Hepatocyte (in vitro differentiated cells): Measurements from ENCODE around the gene TBCD. TPM values are rescaled to one million over a fixed set of nuclear protein-coding genes. Genes with fewer than 3 reads are reported as not detected.

ENCODE experiments used
- DNase-seq: peaks from one replicate; pipeline ENCODE4 v3.0.0-alpha.2; 2016; ENCODE audit warnings: low spot score
- H2AFZ ChIP-seq: fragments of 200-600 bp; sonication (generic); 2 replicates; pipeline ENCODE4 v1.6.0; 2016; ENCODE audit warnings: antibody characterized with exemption, mild to moderate bottlenecking
- H3K27ac ChIP-seq: fragments of 200-600 bp; sonication (generic); 2 replicates; pipeline ENCODE4 v1.5.1; 2016; ENCODE audit warnings: mild to moderate bottlenecking
- H3K27me3 ChIP-seq: fragments of 200-600 bp; sonication (generic); 2 replicates; pipeline ENCODE4 v1.6.1; 2016
- H3K36me3 ChIP-seq: fragments of 200-600 bp; sonication (generic); replicated peaks from 2 replicates; pipeline ENCODE4 v1.5.1; 2016; ENCODE audit warnings: low read depth; ENCODE audit not compliant: insufficient read depth
- H3K4me1 ChIP-seq: fragments of 200-600 bp; sonication (generic); 2 replicates; pipeline ENCODE4 v1.5.1; 2016; ENCODE audit warnings: mild to moderate bottlenecking, moderate library complexity; ENCODE audit not compliant: insufficient read depth
- H3K4me2 ChIP-seq: fragments of 200-600 bp; sonication (generic); 2 replicates; pipeline ENCODE4 v1.6.0; 2016
- H3K4me3 ChIP-seq: fragments of 200-600 bp; sonication (generic); 2 replicates; pipeline ENCODE4 v1.5.1; 2016; ENCODE audit warnings: mild to moderate bottlenecking
- H3K79me2 ChIP-seq: fragments of 200-600 bp; sonication (generic); 2 replicates; pipeline ENCODE4 v1.6.0; 2017; ENCODE audit warnings: mild to moderate bottlenecking
- H3K9me2 ChIP-seq: fragments of 200-600 bp; sonication (generic); replicated peaks from 2 replicates; pipeline ENCODE4 v1.6.0; 2017; ENCODE audit warnings: mild to moderate bottlenecking; ENCODE audit not compliant: insufficient read depth
- H3K9me3 ChIP-seq: fragments of 200-600 bp; sonication (generic); 2 replicates; pipeline ENCODE4 v1.5.1; 2016; ENCODE audit warnings: low read depth, mild to moderate bottlenecking
- H4K20me1 ChIP-seq: fragments of 200-600 bp; sonication (generic); 2 replicates; pipeline ENCODE4 v1.6.0; 2016; ENCODE audit warnings: mild to moderate bottlenecking; ENCODE audit not compliant: insufficient read depth, poor library complexity, severe bottlenecking
- EZH2 ChIP-seq: fragments of 200-600 bp; sonication (generic); IDR thresholded peaks from 2 replicates; pipeline ENCODE4 v1.6.1; 2016; ENCODE audit warnings: antibody characterized with exemption, mild to moderate bottlenecking, borderline replicate concordance
- EZH2phosphoT487 ChIP-seq: fragments of 200-600 bp; sonication (generic); IDR thresholded peaks from one replicate; pipeline ENCODE4 v1.6.1; 2018; ENCODE audit warnings: antibody characterized with exemption, mild to moderate bottlenecking, low read depth, moderate library complexity; ENCODE audit not compliant: unreplicated experiment, severe bottlenecking
- WGBS: methylation state at CpG from one replicate; pipeline ENCODE4 v1.1.6; 2016; ENCODE audit warnings: low lambda C conversion rate; ENCODE audit errors: missing lambda C conversion rate; 5-methylcytosine and 5-hydroxymethylcytosine counted together
- polyA plus RNA-seq: library from polyadenylated mRNA; unstranded; fragments of >200 nt; fragmentation: Nextera tagmentation; extraction: Ambion mirVana; gene quantifications from 2 replicates; pipeline ENCODE4 v1.2.1, GENCODE V29; 2016
- total RNA-seq: library from RNA; depleted of rRNA; stranded (reverse); fragments of >200 nt; gene quantifications from 2 replicates; pipeline ENCODE4 v1.2.3, GENCODE V29; 2014
- TF ChIP-seq, protein P1 (sequence below): fragments of 200-600 bp; sonication (generic); IDR thresholded peaks from 2 replicates; pipeline ENCODE4 v1.5.1; 2016; ENCODE audit warnings: antibody characterized with exemption, mild to moderate bottlenecking; ENCODE audit not compliant: poor library complexity

The TBCD gene
- total and polyA plus RNA-seq, 2 experiments from 2014 or later, result 24.5 to 41.5 TPM

DNA sequence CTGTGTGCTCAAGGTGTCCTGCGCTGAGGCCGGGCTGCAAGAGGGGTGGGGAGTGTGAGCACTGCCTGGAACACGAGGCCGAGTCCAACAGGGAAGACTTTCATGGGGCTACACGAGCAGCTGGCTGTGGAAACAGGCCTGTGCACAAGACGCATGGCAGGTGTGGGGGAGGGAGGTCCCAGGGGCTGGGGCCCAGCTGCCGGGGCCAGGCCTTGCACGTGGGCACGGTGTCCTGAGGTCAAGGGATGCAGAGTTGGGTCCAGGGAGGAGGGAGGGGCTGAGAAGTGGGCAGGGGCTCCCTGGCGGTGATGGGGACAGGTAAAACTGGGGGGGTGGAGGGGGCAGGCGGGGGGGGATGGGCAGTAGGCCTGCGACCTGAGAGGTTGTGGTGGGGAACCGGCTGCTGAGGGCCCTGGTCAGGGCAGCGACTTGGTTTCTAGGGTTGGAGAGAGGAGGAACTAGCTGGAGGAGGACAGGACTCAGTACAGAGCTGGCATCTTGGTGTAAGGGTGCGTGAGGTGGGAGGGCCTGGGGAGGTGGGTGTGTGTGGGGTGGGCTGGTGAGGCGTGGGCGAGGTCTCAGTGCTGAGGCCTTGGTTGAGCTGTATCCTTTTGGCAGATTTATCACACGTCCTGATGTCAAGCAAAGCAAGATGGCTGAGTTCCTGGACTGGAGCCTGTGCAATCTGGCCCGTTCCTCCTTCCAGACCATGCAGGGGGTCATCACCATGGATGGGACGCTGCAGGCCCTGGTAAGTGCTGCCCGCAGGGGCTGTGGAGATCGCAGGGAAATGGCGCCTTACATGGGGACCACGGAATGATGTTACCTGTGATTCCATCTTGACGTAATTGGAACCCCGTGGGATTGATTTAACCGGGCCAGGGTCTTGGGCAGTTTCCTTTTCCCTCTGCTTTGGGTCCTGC, 29.4 kb downstream of the TBCD start:
- Histone ChIP-seq H3K9me3 (no peaks in the 10 kb centered on the region), H3K36me3 (no peaks in the 10 kb centered on the region)
- WGBS, result 81% methylated on average over 19 of the region's 27 CpGs

GRCh38 chr17:82781894-82782274, 30.0 kb downstream of the TBCD start:
- H3K9me2 ChIP-seq, result no peaks in the 10 kb centered on the region
- H3K79me2 ChIP-seq, result no peaks in the 10 kb centered on the region
- no peak overlapping the region for H2AFZ ChIP-seq
- no peak overlapping the region for H3K4me2 ChIP-seq
- no peak overlapping the region for H3K4me3 ChIP-seq
- DNase-seq, result peak; percentile 91
- 29% methylated on average over 8 of the region's 8 CpGs for WGBS
- TF ChIP-seq, protein P1, sequence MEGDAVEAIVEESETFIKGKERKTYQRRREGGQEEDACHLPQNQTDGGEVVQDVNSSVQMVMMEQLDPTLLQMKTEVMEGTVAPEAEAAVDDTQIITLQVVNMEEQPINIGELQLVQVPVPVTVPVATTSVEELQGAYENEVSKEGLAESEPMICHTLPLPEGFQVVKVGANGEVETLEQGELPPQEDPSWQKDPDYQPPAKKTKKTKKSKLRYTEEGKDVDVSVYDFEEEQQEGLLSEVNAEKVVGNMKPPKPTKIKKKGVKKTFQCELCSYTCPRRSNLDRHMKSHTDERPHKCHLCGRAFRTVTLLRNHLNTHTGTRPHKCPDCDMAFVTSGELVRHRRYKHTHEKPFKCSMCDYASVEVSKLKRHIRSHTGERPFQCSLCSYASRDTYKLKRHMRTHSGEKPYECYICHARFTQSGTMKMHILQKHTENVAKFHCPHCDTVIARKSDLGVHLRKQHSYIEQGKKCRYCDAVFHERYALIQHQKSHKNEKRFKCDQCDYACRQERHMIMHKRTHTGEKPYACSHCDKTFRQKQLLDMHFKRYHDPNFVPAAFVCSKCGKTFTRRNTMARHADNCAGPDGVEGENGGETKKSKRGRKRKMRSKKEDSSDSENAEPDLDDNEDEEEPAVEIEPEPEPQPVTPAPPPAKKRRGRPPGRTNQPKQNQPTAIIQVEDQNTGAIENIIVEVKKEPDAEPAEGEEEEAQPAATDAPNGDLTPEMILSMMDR, result peak; percentile 98
- no peak for TF ChIP-seq EZH2phosphoT487
- TF ChIP-seq EZH2, result no peak
- H3K4me1 ChIP-seq, result peaks cover 4% of the 10 kb centered on the region
- no peaks in the 10 kb centered on the region for H3K36me3 ChIP-seq
- no peaks in the 10 kb centered on the region for H4K20me1 ChIP-seq
- no peaks in the 10 kb centered on the region for H3K27me3 ChIP-seq
- no peak overlapping the region for H3K27ac ChIP-seq
- no peaks in the 10 kb centered on the region for H3K9me3 ChIP-seq

More for the DNA sequence above, 29.4 kb downstream of the TBCD start:
- no peaks in the 10 kb centered on the region for H3K9me2 ChIP-seq
- H3K27ac ChIP-seq, result no peak overlapping the region
- TF ChIP-seq EZH2 (no peak), EZH2phosphoT487 (no peak)
- TF ChIP-seq, protein P1, result no peak
- no peak overlapping the region for H3K4me2 ChIP-seq
- H3K4me3 ChIP-seq, result no peak overlapping the region
- H4K20me1 ChIP-seq, result no peaks in the 10 kb centered on the region
- no peak overlapping the region for H2AFZ ChIP-seq
- no peaks in the 10 kb centered on the region for H3K27me3 ChIP-seq
- no peaks in the 10 kb centered on the region for H3K79me2 ChIP-seq
- peaks cover 4% of the 10 kb centered on the region for H3K4me1 ChIP-seq
- DNase-seq, result no peak

GRCh38 chr17:82782657-82783207, 30.9 kb downstream of the TBCD start:
- H3K27ac ChIP-seq, result no peak overlapping the region
- no peaks in the 10 kb centered on the region for H4K20me1 ChIP-seq
- no peak overlapping the region for H3K4me3 ChIP-seq
- H3K27me3 ChIP-seq, result no peaks in the 10 kb centered on the region
- no peak for DNase-seq
- H3K4me1 ChIP-seq, result peaks cover 4% of the 10 kb centered on the region
- no peaks in the 10 kb centered on the region for H3K36me3 ChIP-seq
- H3K79me2 ChIP-seq, result no peaks in the 10 kb centered on the region
- H3K9me2 ChIP-seq, result no peaks in the 10 kb centered on the region
- WGBS, result 97% methylated on average over 37 of the region's 42 CpGs
- H3K9me3 ChIP-seq, result no peaks in the 10 kb centered on the region
- TF ChIP-seq, protein P1, result no peak
- no peak for TF ChIP-seq EZH2
- TF ChIP-seq EZH2phosphoT487, result no peak
- no peak overlapping the region for H2AFZ ChIP-seq
- H3K4me2 ChIP-seq, result no peak overlapping the region
